ENCODE data around the gene PWWP2B. TPM values are rescaled to one million over a fixed set of nuclear protein-coding genes. Genes with fewer than 3 reads are reported as not detected.

Gene PWWP2B
- total RNA-seq, 2 donors from 2014 or later = 33.8 to 61.0 TPM

GRCh38 chr10:132462463-132463332 is 65.7 kb downstream of the PWWP2B start:
- peak overlapping the region; percentile 65 for H3K27ac ChIP-seq
- peak overlapping the region; percentile 17 to 38 for H3K9ac ChIP-seq (ENCODE audit: low read depth in 2 of 2, low read length in 2 of 2)
- no peak for DNase-seq
- no peaks in the 10 kb centered on the region for H3K27me3 ChIP-seq
- peaks cover 40% of the 10 kb centered on the region for H3K4me1 ChIP-seq
- H3K36me3 ChIP-seq = no peaks in the 10 kb centered on the region
- intact Hi-C loops (cut with DNase I) = loop anchor here (5.0 kb wide), 1 partner anchor 75 kb away; the partner anchor contains the start of gene INPP5A
- H3K9me3 ChIP-seq = no peaks in the 10 kb centered on the region
- H3K4me3 ChIP-seq = peak overlapping the region; percentile 5
- TF ChIP-seq CTCF (IDR thresholded peaks at IDR 0.05) = no peak

- intact Hi-C loops (cut with DNase I) = loop anchor here (5.0 kb wide), 1 partner anchor 74 kb away; the partner anchor contains the start of gene INPP5A
- no peak for DNase-seq
Measured at GRCh38 chr10:132463333-132464255, 66.6 kb downstream of the PWWP2B start.

GRCh38 chr10:132464256-132465192 is 67.5 kb downstream of the PWWP2B start:
- no peaks in the 10 kb centered on the region for H3K9me3 ChIP-seq
- DNase-seq = peak; percentile 62
- TF ChIP-seq CTCF (IDR thresholded peaks at IDR 0.05) = no peak
- peak overlapping the region; percentile 27 to 50 for H3K9ac ChIP-seq (ENCODE audit: low read depth in 2 of 2, low read length in 2 of 2)
- H3K4me1 ChIP-seq = peaks cover 41% of the 10 kb centered on the region
- H3K36me3 ChIP-seq = no peaks in the 10 kb centered on the region
- no peaks in the 10 kb centered on the region for H3K27me3 ChIP-seq
- H3K4me3 ChIP-seq = no peak overlapping the region
- peak overlapping the region; percentile 67 for H3K27ac ChIP-seq
- intact Hi-C loops (cut with DNase I) = loop anchor here (5.0 kb wide), 1 partner anchor 73 kb away; the partner anchor contains the start of gene INPP5A

More at GRCh38 chr10:132463333-132464255, 66.6 kb downstream of the PWWP2B start:
- no peak overlapping the region for H3K27ac ChIP-seq
- no peak overlapping the region for H3K4me3 ChIP-seq
- peak overlapping the region; percentile 17 to 27 for H3K9ac ChIP-seq (ENCODE audit: low read depth in 2 of 2, low read length in 2 of 2)
- TF ChIP-seq CTCF (IDR thresholded peaks at IDR 0.05) = no peak
- no peaks in the 10 kb centered on the region for H3K27me3 ChIP-seq
- H3K36me3 ChIP-seq = no peaks in the 10 kb centered on the region
- peaks cover 41% of the 10 kb centered on the region for H3K4me1 ChIP-seq
- no peaks in the 10 kb centered on the region for H3K9me3 ChIP-seq

GRCh38 chr10:132465193-132465888 is 68.3 kb downstream of the PWWP2B start:
- peak; percentile 65 for DNase-seq
- H3K27ac ChIP-seq = peak overlapping the region; percentile 67
- H3K9ac ChIP-seq (ENCODE audit: low read depth in 2 of 2, low read length in 2 of 2) = peak overlapping the region; percentile 5 to 50
- peaks cover 34% of the 10 kb centered on the region for H3K4me1 ChIP-seq
- no peaks in the 10 kb centered on the region for H3K27me3 ChIP-seq
- no peaks in the 10 kb centered on the region for H3K36me3 ChIP-seq
- H3K4me3 ChIP-seq = no peak overlapping the region
- intact Hi-C loops (cut with DNase I) = no loop called here
- no peak for TF ChIP-seq CTCF (IDR thresholded peaks at IDR 0.05)
- H3K9me3 ChIP-seq = no peaks in the 10 kb centered on the region
